HepG2 (cell line): ENCODE measurements around the gene SEMA3F. TPM values are rescaled to one million over a fixed set of nuclear protein-coding genes. Genes with fewer than 3 reads are reported as not detected.
A peak's percentile ranks its signal among the peaks of the same experiment; 100 is the strongest.

Source experiments
- CBX2 ChIP-seq, 2 experiments: fragments of 200-600 bp in 1 of 2; sonication (generic); formaldehyde crosslinking in 1 of 2; IDR thresholded peaks; 2 replicates each; pipeline versions ENCODE4 v1.7.0 to v1.8.1; 2018 to 2022; ENCODE audit warnings: low read depth in 2 of 2, low read length in 1 of 2, mild to moderate bottlenecking in 1 of 2, missing genetic modification reagents in 1 of 2
- CHD2 ChIP-seq: IDR thresholded peaks from 2 replicates; pipeline ENCODE4 v1.6.1; 2011; ENCODE audit warnings: low read depth, low read length, improper control_type of control experiment
- FOSL2 ChIP-seq: sonication (generic); formaldehyde crosslinking; IDR thresholded peaks from 2 replicates; pipeline ENCODE4 v1.4.0; 2020; ENCODE audit warnings: missing genetic modification reagents
- HOXA3 ChIP-seq: sonication (generic); formaldehyde crosslinking; IDR thresholded peaks from 2 replicates; pipeline ENCODE4 v1.5.0; 2020; ENCODE audit warnings: missing genetic modification reagents
- KDM3A ChIP-seq: IDR thresholded peaks from 2 replicates; pipeline ENCODE4 v1.6.1; 2018; ENCODE audit warnings: low read depth, missing compliant biosample characterization
- KDM5A ChIP-seq: fragments of 200-600 bp; sonication (generic); IDR thresholded peaks from 2 replicates; pipeline ENCODE4 v1.7.0; 2018; ENCODE audit warnings: antibody characterized with exemption, mild to moderate bottlenecking, low read length, borderline replicate concordance
- REXO4 ChIP-seq: sonication (generic); formaldehyde crosslinking; IDR thresholded peaks from 2 replicates; pipeline ENCODE4 v1.8.0; 2022; ENCODE audit warnings: missing genetic modification reagents, mild to moderate bottlenecking, borderline replicate concordance
- SOX6 ChIP-seq, 2 experiments: fragments of 450-650 bp in 1 of 2; sonication (generic) in 1 of 2; formaldehyde crosslinking in 1 of 2; IDR thresholded peaks; 2 replicates each; pipeline versions ENCODE4 v1.4.0 to v1.6.1; 2017 to 2020; ENCODE audit warnings: antibody characterized with exemption in 1 of 2, mild to moderate bottlenecking in 1 of 2, missing genetic modification reagents in 1 of 2
- USF2 ChIP-seq, 2 experiments: sonication (generic) in 1 of 2; formaldehyde crosslinking in 1 of 2; IDR thresholded peaks; 2 replicates each; pipeline versions ENCODE4 v1.5.1 to v1.6.1; 2011 to 2020; ENCODE audit warnings: borderline replicate concordance in 1 of 2, low read depth in 1 of 2, low read length in 1 of 2, mild to moderate bottlenecking in 1 of 2, missing genetic modification reagents in 1 of 2, moderate library complexity in 1 of 2
- ZBTB38 ChIP-seq: sonication (generic); formaldehyde crosslinking; IDR thresholded peaks from 2 replicates; pipeline ENCODE4 v1.5.1; 2020; ENCODE audit warnings: mild to moderate bottlenecking, missing genetic modification reagents
- ZFP37 ChIP-seq: sonication (generic); formaldehyde crosslinking; IDR thresholded peaks from 2 replicates; pipeline ENCODE4 v1.4.0; 2020; ENCODE audit warnings: missing genetic modification reagents, borderline replicate concordance
- ZNF205 ChIP-seq: IDR thresholded peaks from 2 replicates; pipeline ENCODE4 v1.6.1; 2018; ENCODE audit warnings: missing biosample characterization, missing genetic modification reagents
- ZNF569 ChIP-seq: sonication (generic); formaldehyde crosslinking; IDR thresholded peaks from 2 replicates; pipeline ENCODE4 v1.5.0; 2020; ENCODE audit warnings: mild to moderate bottlenecking, missing genetic modification reagents, moderate library complexity, borderline replicate concordance
- ZSCAN12 ChIP-seq: sonication (generic); formaldehyde crosslinking; IDR thresholded peaks from 2 replicates; pipeline ENCODE4 v1.9.0; 2021; ENCODE audit warnings: mild to moderate bottlenecking, missing genetic modification reagents
- polyA plus RNA-seq, 8 experiments: library from polyadenylated mRNA; depleted of rRNA in 3 of 8; stranded (reverse) in 7 of 8; unstranded in 1 of 8; fragments of >200 nt; fragmentation: Illumina TruSeq in 4 of 8; extraction: Trizol in 4 of 8; gene quantifications; 2 replicates each; pipeline versions ENCODE4 v1.2.1 to v1.2.3, GENCODE V29; 2011 to 2016; ENCODE audit warnings: low read depth in 4 of 8, missing spikeins in 1 of 8, mixed read lengths in 1 of 8; ENCODE audit not compliant: insufficient read depth in 1 of 8
- total RNA-seq, 5 experiments: library from RNA; depleted of rRNA; stranded (reverse); fragments of >200 nt; fragmentation: Illumina TruSeq; extraction: Trizol; gene quantifications; 2 replicates each; pipeline ENCODE4 v1.2.3, GENCODE V29; 2016; ENCODE audit warnings: low read depth in 1 of 5
- TF ChIP-seq, protein P1 (sequence below): IDR thresholded peaks from 2 replicates; pipeline ENCODE4 v1.6.1; 2012; ENCODE audit warnings: low read length, improper control_type of control experiment
- TF ChIP-seq, protein P2 (sequence below): fragments of 450-650 bp; IDR thresholded peaks from 2 replicates; pipeline ENCODE4 v1.6.1; 2016
- TF ChIP-seq, protein P3 (sequence below): sonication (generic); formaldehyde crosslinking; IDR thresholded peaks from 2 replicates; pipeline ENCODE4 v1.9.0; 2021; ENCODE audit warnings: missing genetic modification reagents, borderline replicate concordance
- TF ChIP-seq, protein P4 (sequence below): sonication (generic); formaldehyde crosslinking; IDR thresholded peaks from 2 replicates; pipeline ENCODE4 v1.5.0; 2020; ENCODE audit warnings: missing genetic modification reagents, mild to moderate bottlenecking, borderline replicate concordance

The SEMA3F gene
- total and polyA plus RNA-seq, 2 of the 13 experiments (the other 11 are each of a cell fraction or from before 2014, with no cell fraction given), result 7.6 to 17.2 TPM

DNA sequence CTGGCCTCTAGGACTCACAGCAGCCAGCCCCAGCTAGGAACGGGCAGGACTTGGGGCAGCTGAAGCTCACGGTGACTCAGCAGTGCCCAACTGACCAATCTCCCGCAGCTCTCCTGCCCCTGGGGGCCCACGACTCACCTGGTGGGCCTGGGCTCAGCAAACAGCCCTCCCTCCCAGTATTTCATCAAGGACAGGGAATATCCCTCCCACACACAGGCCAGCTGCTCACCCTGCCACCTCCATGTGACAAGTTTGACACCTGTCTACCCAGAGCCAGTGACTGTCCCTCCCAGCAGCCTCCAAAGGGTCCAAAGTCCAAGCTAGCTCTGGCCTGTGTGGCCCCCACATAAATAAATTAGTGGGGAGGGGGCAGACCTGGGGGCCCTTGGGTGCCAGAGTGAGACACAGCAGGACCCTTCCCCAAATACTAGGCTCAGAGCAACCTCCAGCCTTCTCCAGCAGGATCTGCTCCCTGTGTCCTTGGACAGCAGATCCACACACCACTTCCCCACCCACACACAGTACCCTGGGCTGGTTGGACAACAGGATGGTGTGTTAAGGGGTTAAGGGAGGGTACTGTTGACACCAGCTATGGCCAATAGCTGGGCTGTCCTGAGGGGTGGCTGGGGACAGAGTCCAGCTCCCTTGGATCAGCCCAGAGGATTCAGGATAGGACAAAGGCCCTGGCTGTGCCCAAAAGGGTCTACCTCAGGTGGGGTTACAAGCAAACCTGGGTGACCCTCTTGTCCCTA, 40.6 kb downstream of the SEMA3F start (continued):
- TF ChIP-seq, protein P1, sequence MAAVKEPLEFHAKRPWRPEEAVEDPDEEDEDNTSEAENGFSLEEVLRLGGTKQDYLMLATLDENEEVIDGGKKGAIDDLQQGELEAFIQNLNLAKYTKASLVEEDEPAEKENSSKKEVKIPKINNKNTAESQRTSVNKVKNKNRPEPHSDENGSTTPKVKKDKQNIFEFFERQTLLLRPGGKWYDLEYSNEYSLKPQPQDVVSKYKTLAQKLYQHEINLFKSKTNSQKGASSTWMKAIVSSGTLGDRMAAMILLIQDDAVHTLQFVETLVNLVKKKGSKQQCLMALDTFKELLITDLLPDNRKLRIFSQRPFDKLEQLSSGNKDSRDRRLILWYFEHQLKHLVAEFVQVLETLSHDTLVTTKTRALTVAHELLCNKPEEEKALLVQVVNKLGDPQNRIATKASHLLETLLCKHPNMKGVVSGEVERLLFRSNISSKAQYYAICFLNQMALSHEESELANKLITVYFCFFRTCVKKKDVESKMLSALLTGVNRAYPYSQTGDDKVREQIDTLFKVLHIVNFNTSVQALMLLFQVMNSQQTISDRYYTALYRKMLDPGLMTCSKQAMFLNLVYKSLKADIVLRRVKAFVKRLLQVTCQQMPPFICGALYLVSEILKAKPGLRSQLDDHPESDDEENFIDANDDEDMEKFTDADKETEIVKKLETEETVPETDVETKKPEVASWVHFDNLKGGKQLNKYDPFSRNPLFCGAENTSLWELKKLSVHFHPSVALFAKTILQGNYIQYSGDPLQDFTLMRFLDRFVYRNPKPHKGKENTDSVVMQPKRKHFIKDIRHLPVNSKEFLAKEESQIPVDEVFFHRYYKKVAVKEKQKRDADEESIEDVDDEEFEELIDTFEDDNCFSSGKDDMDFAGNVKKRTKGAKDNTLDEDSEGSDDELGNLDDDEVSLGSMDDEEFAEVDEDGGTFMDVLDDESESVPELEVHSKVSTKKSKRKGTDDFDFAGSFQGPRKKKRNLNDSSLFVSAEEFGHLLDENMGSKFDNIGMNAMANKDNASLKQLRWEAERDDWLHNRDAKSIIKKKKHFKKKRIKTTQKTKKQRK, result no peak
- TF ChIP-seq CBX2 (IDR thresholded peaks at IDR 0.05; ENCODE audit: low read depth, low read length), result no peak
- no peak for TF ChIP-seq CBX2 (CRISPR knock-in tag; IDR thresholded peaks at IDR 0.05; ENCODE audit: low read depth)
- TF ChIP-seq KDM3A (CRISPR knock-in tag), result 0 out of 2 replicates have a peak, but pooled peaks have one; percentile 58
- TF ChIP-seq, protein P2, sequence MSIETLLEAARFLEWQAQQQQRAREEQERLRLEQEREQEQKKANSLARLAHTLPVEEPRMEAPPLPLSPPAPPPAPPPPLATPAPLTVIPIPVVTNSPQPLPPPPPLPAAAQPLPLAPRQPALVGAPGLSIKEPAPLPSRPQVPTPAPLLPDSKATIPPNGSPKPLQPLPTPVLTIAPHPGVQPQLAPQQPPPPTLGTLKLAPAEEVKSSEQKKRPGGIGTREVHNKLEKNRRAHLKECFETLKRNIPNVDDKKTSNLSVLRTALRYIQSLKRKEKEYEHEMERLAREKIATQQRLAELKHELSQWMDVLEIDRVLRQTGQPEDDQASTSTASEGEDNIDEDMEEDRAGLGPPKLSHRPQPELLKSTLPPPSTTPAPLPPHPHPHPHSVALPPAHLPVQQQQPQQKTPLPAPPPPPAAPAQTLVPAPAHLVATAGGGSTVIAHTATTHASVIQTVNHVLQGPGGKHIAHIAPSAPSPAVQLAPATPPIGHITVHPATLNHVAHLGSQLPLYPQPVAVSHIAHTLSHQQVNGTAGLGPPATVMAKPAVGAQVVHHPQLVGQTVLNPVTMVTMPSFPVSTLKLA, result peak; percentile 36; the same call in 1 of the 2 replicates
- TF ChIP-seq, protein P3, sequence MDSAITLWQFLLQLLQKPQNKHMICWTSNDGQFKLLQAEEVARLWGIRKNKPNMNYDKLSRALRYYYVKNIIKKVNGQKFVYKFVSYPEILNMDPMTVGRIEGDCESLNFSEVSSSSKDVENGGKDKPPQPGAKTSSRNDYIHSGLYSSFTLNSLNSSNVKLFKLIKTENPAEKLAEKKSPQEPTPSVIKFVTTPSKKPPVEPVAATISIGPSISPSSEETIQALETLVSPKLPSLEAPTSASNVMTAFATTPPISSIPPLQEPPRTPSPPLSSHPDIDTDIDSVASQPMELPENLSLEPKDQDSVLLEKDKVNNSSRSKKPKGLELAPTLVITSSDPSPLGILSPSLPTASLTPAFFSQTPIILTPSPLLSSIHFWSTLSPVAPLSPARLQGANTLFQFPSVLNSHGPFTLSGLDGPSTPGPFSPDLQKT, result no peak
- TF ChIP-seq ZSCAN12 (CRISPR knock-in tag), result no peak
- TF ChIP-seq KDM5A, result peak; percentile 40; the same call in 1 of the 2 replicates
- TF ChIP-seq ZFP37 (CRISPR knock-in tag), result peak; percentile 92
- TF ChIP-seq HOXA3, result peak; percentile 37
- peak; percentile 50; the same call in 1 of the 2 replicates for TF ChIP-seq ZBTB38 (CRISPR knock-in tag)
- TF ChIP-seq ZNF205 (CRISPR knock-in tag), result peak; percentile 47
- TF ChIP-seq, protein P4, sequence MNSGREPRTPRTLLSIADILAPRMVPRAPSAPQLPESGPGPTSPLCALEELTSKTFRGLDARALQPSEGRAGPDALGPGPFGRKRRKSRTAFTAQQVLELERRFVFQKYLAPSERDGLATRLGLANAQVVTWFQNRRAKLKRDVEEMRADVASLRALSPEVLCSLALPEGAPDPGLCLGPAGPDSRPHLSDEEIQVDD (CRISPR knock-in tag), result no peak; the same call in 1 of the 2 replicates
- TF ChIP-seq ZNF569, result peak; percentile 69; the same call in 1 of the 2 replicates
- no peak; the same call in 1 of the 2 replicates for TF ChIP-seq USF2 (IDR thresholded peaks at IDR 0.05; ENCODE audit: low read depth, low read length)
- peak; percentile 67; the same call in 1 of the 2 replicates for TF ChIP-seq USF2 (CRISPR knock-in tag; IDR thresholded peaks at IDR 0.05; ENCODE audit: borderline replicate concordance)
- no peak for TF ChIP-seq CHD2
- peak; percentile 90 for TF ChIP-seq FOSL2 (CRISPR knock-in tag)
- no peak; the same call in 1 of the 2 replicates for TF ChIP-seq REXO4
- TF ChIP-seq SOX6 (IDR thresholded peaks at IDR 0.05), result no peak
- TF ChIP-seq SOX6 (CRISPR knock-in tag; IDR thresholded peaks at IDR 0.05), result peak; percentile 89
